ENCODE data around the gene DNAH17.
A peak's percentile ranks its signal among the peaks of the same experiment; 100 is the strongest.

The DNAH17 gene

GRCh38 chr17:78577296-78577695 is at the start of gene DNAH17:
DNAH17 (minus strand) TSS chr17:78577396; CDS start chr17:78575057, 2,339 bp downstream.
- DNase-seq = no peak

GRCh38 chr17:78624324-78625151 is 47.3 kb upstream of the DNAH17 start:
- no peak for DNase-seq

GRCh38 chr17:78623541-78623940 is 46.3 kb upstream of the DNAH17 start:
- no peak for DNase-seq

DNA sequence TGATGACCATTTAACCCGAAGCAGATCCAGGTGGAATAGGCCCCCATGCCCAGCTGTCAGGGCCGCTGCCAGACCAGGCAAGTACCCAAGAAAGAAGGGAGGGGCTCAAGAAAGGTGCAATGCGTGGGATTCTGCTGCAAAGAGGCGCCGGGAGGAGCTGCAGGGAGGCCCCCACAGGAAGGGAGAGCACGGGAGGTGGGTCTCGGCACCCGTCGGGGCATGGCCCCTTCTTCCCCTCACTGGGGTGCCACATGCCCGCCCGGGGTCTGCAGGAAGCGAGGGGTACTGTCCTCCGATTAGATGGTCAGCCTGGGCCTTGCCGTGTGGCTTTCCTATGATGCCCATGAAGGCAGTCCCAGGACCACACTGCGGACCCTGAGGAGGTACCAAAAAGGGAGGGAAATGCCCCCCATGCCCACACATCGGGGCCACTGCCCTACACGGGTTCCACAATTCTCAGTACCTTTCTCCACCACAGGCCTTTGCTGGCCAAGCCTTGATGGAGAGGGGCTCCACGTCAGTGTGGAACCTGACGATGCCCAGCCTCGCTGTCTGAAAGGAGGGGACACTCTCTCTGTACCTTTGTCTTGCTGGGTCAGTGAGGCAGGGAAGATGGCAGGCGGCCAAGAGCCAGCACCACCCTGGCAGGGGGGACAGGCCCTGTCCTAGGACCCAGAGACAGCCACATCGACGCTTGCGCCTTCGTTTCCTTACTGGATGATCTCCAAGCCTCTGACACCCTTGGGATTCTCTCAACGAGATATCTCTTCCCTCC is 45.5 kb upstream of the DNAH17 start:
- no peak for DNase-seq

GRCh38 chr17:78621720-78622490 is 44.7 kb upstream of the DNAH17 start:
- no peak for DNase-seq

DNA sequence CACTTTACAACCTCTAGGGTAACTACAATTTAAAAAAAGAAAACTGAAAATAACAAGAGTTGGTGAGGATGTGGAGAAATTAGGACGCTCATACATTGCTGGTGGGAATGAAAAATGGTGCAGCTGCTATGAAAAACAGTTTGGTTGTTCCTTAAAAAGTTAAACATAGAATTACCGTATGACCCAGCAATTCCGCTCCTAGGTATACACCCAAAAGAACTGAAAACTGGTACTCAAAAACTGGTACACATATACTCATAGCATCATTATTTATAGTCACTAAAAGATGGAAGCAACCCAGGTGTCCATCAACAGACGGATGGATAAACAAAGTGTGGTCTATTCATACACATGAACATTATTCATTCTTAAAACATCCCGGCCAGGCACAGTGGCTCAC is 42.9 kb upstream of the DNAH17 start:
- DNase-seq = no peak

- DNase-seq = no peak
These were observed 42.1 kb upstream of the DNAH17 start for GRCh38 chr17:78619334-78619733.

DNA sequence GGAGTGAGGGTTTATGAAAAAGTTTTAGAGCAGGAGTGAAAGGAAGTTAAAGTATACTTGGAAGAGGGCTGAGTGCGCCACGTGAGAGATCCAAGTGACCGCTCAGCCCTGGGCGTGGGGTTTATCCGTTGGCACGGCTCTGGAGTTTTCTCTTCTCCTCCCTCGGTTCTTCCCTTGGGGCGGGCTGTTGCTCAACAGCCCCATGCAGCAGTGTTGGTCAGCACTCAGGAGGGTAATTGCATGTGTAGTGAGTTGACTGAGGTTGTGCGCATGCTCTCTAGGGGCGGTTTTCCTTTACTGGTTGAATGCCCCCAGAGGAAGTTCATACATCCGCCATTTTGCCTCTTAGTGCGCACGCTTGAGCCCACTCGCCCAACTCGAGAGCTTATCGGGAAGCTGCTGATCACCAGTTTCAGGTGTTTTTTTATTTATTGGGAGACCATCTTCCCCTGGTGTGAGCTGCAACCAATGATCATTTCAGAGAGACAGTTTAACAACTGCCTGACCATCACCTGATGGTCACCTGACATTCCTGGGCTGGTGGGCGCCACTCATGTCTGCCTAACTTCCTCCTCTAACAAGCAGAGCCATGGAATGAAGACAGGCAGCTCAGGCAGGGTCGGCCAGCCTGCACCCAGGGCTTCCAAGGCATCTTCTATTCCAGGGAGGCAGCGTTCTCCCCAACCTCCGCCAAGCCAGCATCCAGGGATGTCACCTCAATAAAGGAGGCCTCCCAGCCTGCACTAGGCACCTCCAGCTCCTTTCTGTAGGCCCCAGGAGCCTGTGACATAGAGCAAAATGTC is 41.3 kb upstream of the DNAH17 start:
- no peak for DNase-seq

- no peak for DNase-seq
These were observed 40.4 kb upstream of the DNAH17 start for GRCh38 chr17:78617511-78618061.

DNA sequence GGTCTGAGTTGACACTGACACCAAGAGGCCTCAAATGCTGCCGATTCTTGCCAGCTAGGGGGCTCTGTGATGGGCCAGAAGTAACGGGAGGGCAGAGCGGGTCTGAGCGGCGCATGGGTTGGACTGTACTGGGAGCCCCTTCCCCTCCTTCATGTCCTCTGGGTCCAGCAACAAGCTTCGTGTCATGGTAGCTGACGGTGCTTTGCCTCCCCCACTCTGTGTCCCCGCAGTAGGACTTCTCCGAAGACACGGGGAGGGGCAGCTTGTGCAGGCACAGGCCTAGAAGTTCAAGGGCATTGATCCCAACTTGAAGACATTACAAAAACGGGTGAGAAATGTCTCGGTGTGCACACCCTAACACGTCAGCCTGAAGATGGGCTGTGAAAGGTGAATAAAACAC is 39.8 kb upstream of the DNAH17 start:
- DNase-seq = no peak

GRCh38 chr17:78615631-78616030 is 38.4 kb upstream of the DNAH17 start:
- DNase-seq = no peak

DNA sequence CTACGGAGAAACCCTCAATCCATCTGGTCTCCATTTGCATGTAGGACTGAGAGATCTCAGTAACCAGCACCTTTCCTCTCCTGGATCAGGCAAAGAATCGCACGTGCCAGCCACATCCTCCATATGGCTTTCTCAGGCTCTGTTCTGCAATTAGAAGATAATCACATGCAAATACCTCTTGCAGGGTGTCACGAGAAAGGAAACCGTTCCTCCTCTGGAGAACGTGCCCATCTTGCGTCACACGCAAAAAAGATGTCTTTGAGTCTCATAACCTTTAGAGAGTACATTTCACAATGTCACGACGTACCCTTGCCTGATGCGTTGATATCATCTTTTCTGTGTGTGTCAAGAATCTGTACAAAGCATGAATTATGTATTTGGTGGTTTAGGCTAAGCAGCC is 36.2 kb upstream of the DNAH17 start:
- DNase-seq = peak; percentile 85

DNA sequence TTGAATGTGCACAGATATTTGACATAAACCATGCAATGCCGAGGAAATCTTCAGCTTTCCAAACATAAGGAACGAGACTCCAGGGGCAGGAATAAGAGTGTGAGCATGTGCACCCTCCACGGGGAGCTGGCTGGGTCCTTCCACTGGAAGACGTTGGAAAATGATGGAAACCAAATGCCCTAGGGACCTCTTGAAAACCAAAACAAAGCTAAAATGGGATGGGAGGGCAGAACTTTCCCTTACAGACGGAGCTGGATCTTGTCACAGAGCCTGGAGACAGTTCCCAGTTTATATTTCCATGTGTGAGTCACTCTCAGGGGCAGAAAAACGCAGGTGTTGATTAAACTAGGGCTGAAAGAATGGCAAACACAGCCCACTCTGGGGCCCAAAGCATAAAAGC is 34.4 kb upstream of the DNAH17 start:
- DNase-seq = no peak

GRCh38 chr17:78610951-78611511 is 33.8 kb upstream of the DNAH17 start:
- DNase-seq = no peak

DNA sequence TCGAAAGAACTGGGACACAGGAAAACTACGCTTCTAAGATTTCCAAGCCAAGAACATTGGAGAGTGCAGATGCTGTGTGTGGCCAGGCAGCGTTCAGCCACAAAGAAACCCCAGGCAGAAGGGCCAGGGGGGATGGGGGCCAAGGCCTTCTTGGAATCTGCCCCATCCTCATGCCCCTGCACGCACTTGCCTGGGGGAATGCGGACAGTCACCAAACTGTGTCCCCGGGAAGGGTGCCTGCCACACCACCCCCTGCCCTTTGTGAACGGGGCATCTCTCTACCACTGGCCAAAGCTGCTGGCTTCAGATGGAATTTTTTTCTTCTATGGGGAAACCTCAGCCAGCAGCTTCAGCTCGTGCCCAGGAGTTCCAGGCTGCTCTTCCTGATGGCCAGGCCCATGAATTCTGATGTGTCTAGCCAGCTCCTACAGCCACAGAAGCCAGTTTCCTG is 32.0 kb upstream of the DNAH17 start:
- no peak for DNase-seq

- no peak for DNase-seq
These were observed 31.6 kb upstream of the DNAH17 start for GRCh38 chr17:78608804-78609186.

DNA sequence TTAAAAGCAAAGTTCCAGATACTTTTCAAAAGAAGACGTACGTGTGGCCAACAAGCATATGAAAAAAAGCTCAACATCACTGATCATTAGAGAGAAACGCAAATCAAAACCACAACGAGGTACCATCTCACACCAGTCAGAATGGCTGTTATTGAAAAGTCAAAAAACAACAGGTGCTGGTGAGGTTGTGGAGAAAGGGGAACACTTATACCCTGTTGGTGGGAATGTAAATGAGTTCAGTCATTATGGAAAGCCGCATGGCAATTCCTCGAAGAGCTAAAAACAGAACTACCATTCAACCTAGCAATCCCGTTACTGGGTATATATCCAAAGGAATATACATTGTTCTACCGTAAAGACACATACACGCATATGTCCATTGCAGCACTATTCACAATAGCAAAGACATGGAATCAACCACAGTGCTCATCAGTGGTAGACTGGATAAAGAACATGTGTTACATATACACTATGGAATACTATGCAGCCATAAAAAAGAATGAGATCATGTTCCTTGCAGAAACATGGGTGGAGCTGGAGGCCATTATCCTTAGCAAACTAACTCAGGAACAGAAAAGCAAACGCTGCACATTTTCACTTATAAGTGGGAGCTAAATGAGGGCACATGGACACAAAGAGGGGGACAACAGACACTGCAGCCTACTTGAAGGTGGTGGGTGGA is 31.1 kb upstream of the DNAH17 start:
- no peak for DNase-seq

GRCh38 chr17:78607038-78607437 is 29.8 kb upstream of the DNAH17 start:
- DNase-seq = no peak

DNA sequence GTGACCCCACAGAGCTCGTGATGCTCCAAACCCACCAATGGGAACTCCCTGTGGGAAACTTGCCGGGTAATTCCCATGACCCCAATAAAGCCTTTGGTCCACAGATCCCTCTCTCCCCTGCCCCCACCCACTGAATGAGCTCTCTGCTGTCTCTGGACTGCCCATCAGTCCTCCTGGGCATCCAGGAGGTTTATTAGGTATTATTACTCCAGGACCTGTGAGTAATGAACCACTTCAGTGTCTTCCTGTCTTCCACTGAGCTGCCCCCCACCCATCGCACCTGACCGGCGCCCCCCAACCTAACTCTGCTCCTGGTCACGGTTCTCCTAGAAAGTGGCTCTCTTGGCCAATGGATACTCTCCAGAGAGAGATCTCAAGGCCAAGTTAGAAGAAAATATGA is 28.7 kb upstream of the DNAH17 start:
- no peak for DNase-seq

DNA sequence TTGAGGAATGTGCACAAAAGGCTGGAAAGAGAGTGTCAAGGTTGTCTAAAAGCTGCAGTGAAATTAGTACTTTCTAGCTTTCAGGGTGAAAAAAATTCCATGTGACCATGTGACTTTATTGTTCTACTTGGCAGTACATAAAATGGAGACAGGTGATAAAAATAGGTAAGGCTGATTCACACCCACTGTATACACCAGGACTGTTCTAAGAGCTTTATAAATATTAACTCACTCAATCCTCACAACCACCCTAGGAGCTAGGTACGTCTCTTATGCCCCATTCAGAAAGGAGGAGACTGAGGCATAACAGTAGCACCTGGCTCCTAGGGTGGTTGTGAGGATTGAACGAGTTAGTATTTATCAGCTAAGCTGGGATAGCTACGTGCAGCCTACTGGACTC is 28.2 kb upstream of the DNAH17 start:
- no peak for DNase-seq

- DNase-seq = no peak
These were observed 25.1 kb upstream of the DNAH17 start for GRCh38 chr17:78602246-78602645.
